Endodermal cell (in vitro differentiated cells): ENCODE measurements around the gene TFCP2L1. TPM values are rescaled to one million over a fixed set of nuclear protein-coding genes. Genes with fewer than 3 reads are reported as not detected.

Source experiments
- DNase-seq: peaks from one replicate; pipeline ENCODE4 v3.0.0-alpha.2; 2017
- H3K27ac ChIP-seq: 2 replicates; pipeline ENCODE4 v1.5.1; 2013; ENCODE audit warnings: mild to moderate bottlenecking, low read depth, low read length, moderate library complexity
- H3K27me3 ChIP-seq: 2 replicates; pipeline ENCODE4 v1.6.1; 2013; ENCODE audit warnings: mild to moderate bottlenecking, low read length, moderate library complexity; ENCODE audit not compliant: insufficient read depth, control insufficient read depth, poor library complexity, severe bottlenecking
- H3K36me3 ChIP-seq: 2 replicates; pipeline ENCODE4 v1.7.0; 2013; ENCODE audit warnings: mild to moderate bottlenecking, low read length, moderate library complexity; ENCODE audit not compliant: control insufficient read depth, insufficient read depth
- H3K4me1 ChIP-seq: one replicate; pipeline ENCODE4 v1.7.0; 2013; ENCODE audit warnings: low read length; ENCODE audit not compliant: control insufficient read depth, insufficient read depth
- H3K4me3 ChIP-seq: 2 replicates; pipeline ENCODE4 v1.5.1; 2013; ENCODE audit warnings: mild to moderate bottlenecking, low read length, moderate library complexity
- H3K9ac ChIP-seq: 2 replicates; pipeline ENCODE4 v1.6.1; 2013; ENCODE audit warnings: mild to moderate bottlenecking, low read length, moderate library complexity; ENCODE audit not compliant: poor library complexity, severe bottlenecking; ENCODE audit errors: extremely low read depth
- H3K9me3 ChIP-seq: 2 replicates; pipeline ENCODE4 v1.6.1; 2013; ENCODE audit warnings: mild to moderate bottlenecking, low read length, moderate library complexity; ENCODE audit not compliant: control insufficient read depth
- H3K27ac Mint-ChIP-seq: 2 replicates; pipeline ENCODE4 v1.8.0; 2020; ENCODE audit warnings: mixed read lengths
- H3K27me3 Mint-ChIP-seq: 2 replicates; pipeline ENCODE4 v1.8.0; 2021; ENCODE audit warnings: mild to moderate bottlenecking, mixed read lengths; ENCODE audit not compliant: insufficient read depth
- H3K36me3 Mint-ChIP-seq: 2 replicates; pipeline ENCODE4 v1.8.0; 2020; ENCODE audit warnings: low read depth, mixed read lengths
- H3K4me1 Mint-ChIP-seq: 2 replicates; pipeline ENCODE4 v1.8.0; 2020; ENCODE audit warnings: mixed read lengths
- H3K4me3 Mint-ChIP-seq: 2 replicates; pipeline ENCODE4 v1.8.0; 2020; ENCODE audit warnings: mild to moderate bottlenecking, moderate library complexity, mixed read lengths
- H3K9me3 Mint-ChIP-seq: 2 replicates; pipeline ENCODE4 v1.8.0; 2020; ENCODE audit warnings: mild to moderate bottlenecking, mixed read lengths
- CTCF ChIP-seq: fragments of 200-600 bp; sonication (generic); conservative IDR thresholded peaks from 2 replicates; pipeline ENCODE4 v1.5.0; 2021; ENCODE audit warnings: antibody characterized with exemption, mild to moderate bottlenecking
- WGBS, 2 experiments: methylation state at CpG; one replicate each; pipeline versions ENCODE4 v1.1.5 to v1.1.7; 2013; ENCODE audit warnings: missing lambda C conversion rate in 2 of 2, mixed read lengths in 1 of 2; ENCODE audit not compliant: insufficient coverage in 1 of 2, insufficient read length in 1 of 2; 5-methylcytosine and 5-hydroxymethylcytosine counted together
- total RNA-seq, 2 donors: library from RNA; stranded (reverse); fragmentation: NEBNext Ultra II Directional in 1 of 2; extraction: Animal tissue kit (Norgen Biotek cat#: 25700) in 1 of 2; gene quantifications; 2 replicates in 1 of 2; 3 replicates in 1 of 2; pipeline ENCODE4 v1.2.1, GENCODE V29; 2021

Gene TFCP2L1
- total RNA-seq, 2 donors from 2014 or later: 3.3 to 4.3 TPM

DNA sequence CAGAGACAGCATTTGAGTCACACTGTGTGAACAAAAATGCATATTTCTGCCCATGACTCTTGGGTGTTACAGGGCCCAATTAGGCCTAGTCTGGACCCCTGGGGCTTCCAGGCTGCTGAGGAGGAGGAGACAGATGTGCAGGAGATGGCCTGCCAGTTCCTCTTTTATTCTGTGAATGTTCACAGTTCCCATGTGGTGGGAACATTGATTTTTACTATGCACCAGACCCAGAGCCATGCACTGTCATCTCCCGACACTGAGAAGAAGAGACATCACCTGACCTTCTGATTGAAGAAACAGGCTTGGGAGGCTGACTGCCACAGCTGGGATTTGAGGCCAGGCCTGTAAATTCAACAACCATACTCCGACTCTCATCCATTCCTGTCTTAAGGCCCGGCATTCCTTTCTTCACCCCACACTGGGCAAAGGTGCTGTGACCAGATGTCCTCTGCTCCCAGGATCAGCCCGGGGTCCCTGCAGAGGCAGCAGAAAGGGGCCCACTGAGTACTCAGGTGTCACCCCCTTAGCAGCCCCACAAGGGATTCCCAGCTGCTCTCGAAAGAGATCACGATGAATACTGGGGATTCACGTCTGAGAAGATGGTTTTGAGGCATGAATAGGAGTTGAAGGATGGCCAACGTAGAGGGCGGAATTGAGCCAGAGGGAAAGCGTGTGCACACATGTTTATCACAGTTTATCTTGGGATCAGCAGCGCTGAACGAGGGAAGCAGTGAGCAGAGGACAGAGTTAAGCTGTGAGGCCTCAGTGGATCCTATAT lies 3.6 kb upstream of the TFCP2L1 start:
- WGBS, 2 experiments: 90 to 95% methylated on average over 11 to 12 of the region's 12 CpGs
- Mint-ChIP-seq H3K36me3 (no peaks in the 10 kb centered on the region), H3K27ac (no peak overlapping the region), H3K27me3 (peaks cover 24% of the 10 kb centered on the region), H3K9me3 (no peaks in the 10 kb centered on the region), H3K4me1 (peaks cover 6% of the 10 kb centered on the region), H3K4me3 (no peak overlapping the region)
- Histone ChIP-seq H3K36me3 (no peaks in the 10 kb centered on the region), H3K9me3 (no peaks in the 10 kb centered on the region), H3K27ac (no peak overlapping the region), H3K4me1 (no peaks in the 10 kb centered on the region), H3K9ac (no peak overlapping the region), H3K27me3 (peaks cover 28% of the 10 kb centered on the region), H3K4me3 (no peak overlapping the region)
- no peak for DNase-seq
- no peak for TF ChIP-seq CTCF

DNA sequence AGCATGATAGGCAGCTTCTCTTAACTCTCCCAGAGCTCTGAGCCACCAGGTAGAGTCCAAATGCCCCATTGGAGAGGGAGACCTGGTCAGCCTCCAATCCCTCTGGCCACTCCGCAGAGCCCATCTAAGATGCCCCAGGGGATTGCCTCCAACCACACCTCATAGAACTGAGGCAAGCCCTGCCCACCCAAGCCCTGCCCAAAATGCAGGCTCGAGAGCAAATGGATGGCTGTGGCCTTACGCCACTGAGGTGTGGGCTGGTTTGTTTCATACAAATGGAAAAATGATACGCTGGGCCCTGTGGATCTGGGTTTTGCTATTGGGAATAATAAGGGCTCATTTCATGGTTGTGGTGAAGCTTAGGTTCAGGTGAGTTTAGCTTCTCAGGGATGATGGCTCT lies 3.0 kb upstream of the TFCP2L1 start:
- DNase-seq: no peak
- TF ChIP-seq CTCF: no peak
- H3K4me3 Mint-ChIP-seq: no peak overlapping the region

GRCh38 chr2:121287146-121287798 lies 2.3 kb upstream of the TFCP2L1 start:
- no peak for TF ChIP-seq CTCF
- WGBS, 2 experiments: 77 to 83% methylated on average over 8 to 9 of the region's 9 CpGs
- Mint-ChIP-seq H3K9me3 (no peaks in the 10 kb centered on the region), H3K4me3 (no peak overlapping the region), H3K4me1 (peaks cover 6% of the 10 kb centered on the region), H3K36me3 (no peaks in the 10 kb centered on the region), H3K27me3 (peaks cover 37% of the 10 kb centered on the region), H3K27ac (no peak overlapping the region)
- Histone ChIP-seq H3K9me3 (no peaks in the 10 kb centered on the region), H3K36me3 (no peaks in the 10 kb centered on the region), H3K4me1 (no peaks in the 10 kb centered on the region), H3K9ac (no peak overlapping the region), H3K27me3 (peaks cover 41% of the 10 kb centered on the region), H3K4me3 (no peak overlapping the region), H3K27ac (no peak overlapping the region)
- no peak for DNase-seq

More for the DNA sequence above, 3.0 kb upstream of the TFCP2L1 start:
- no peak overlapping the region for H3K9ac ChIP-seq
- no peaks in the 10 kb centered on the region for H3K9me3 ChIP-seq
- peaks cover 31% of the 10 kb centered on the region for H3K27me3 Mint-ChIP-seq
- WGBS, 2 experiments: 96 to 100% methylated on average over 4 of the region's 4 CpGs
- H3K4me1 Mint-ChIP-seq: peaks cover 6% of the 10 kb centered on the region
- H3K4me3 ChIP-seq: no peak overlapping the region
- H3K36me3 ChIP-seq: no peaks in the 10 kb centered on the region
- H3K36me3 Mint-ChIP-seq: no peaks in the 10 kb centered on the region
- H3K9me3 Mint-ChIP-seq: no peaks in the 10 kb centered on the region
- no peaks in the 10 kb centered on the region for H3K4me1 ChIP-seq
- H3K27ac ChIP-seq: no peak overlapping the region
- H3K27me3 ChIP-seq: peaks cover 34% of the 10 kb centered on the region
- H3K27ac Mint-ChIP-seq: no peak overlapping the region
